ENCODE data around the gene SMARCAD1. TPM values are rescaled to one million over a fixed set of nuclear protein-coding genes. Genes with fewer than 3 reads are reported as not detected.

SMARCAD1 gene
- total and polyA plus RNA-seq, 2 of the 8 experiments (the other 6 are each of a cell fraction or from before 2014, with no cell fraction given): 24.1 to 59.4 TPM

DNA sequence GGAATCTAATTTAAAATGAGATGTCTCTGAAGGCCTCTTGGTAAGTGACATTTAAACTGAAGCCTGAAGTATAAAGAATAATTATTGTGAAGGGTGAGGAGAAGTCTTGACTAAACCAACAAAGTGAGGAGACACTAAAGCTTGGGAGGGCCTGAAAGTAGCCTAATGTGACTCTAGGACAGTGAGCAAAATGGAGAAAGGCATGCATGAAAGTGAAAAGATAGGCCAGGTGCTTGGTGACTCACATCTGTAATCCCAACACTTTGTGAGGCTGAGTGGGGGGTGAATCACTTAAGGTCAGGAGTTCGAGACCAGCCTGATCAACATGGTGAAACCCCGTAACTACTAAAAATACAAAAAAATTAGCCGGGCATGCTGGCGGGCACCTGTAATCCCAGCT lies 46.9 kb upstream of the SMARCAD1 start (continued):
- TF ChIP-seq SAP30 (IDR thresholded peaks at IDR 0.05; ENCODE audit: insufficient read depth, insufficient replicate concordance, low read length): no peak

Measured in H1 (cell line).